ENCODE measurements around the gene SPTBN1.

Gene SPTBN1

DNA sequence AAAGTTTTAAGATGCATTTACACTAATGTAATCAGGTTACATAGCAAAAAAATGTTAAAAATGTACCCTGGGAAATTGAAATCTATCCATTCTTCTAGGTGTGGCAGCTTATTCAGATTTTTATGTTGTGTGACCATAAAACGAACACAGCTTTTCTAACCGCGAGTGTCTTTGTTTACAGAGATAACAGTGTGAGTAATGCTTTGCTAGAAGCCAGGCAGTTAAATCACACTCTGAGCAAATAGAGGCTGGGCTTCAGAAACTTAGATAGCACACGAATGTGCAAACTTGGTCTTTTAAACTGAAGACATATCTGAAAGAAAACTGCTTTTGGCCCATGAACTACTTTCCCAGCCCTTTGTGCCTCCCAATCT is 116.1 kb downstream of the SPTBN1 start:
- H3K4me3 ChIP-seq (ENCODE audit: low read depth, low read length) = no peak overlapping the region
- TF ChIP-seq, protein P1, sequence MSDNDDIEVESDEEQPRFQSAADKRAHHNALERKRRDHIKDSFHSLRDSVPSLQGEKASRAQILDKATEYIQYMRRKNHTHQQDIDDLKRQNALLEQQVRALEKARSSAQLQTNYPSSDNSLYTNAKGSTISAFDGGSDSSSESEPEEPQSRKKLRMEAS (IDR thresholded peaks at IDR 0.05; ENCODE audit: low read depth, low read length) = no peak
- TF ChIP-seq MYC (IDR thresholded peaks at IDR 0.05; ENCODE audit: low read depth, low read length) = no peak
- no peak for TF ChIP-seq POLR2A (IDR thresholded peaks at IDR 0.05; ENCODE audit: extremely low read depth, insufficient read length)
- peak; percentile 57 for DNase-seq (ENCODE audit: low read depth)

DNA sequence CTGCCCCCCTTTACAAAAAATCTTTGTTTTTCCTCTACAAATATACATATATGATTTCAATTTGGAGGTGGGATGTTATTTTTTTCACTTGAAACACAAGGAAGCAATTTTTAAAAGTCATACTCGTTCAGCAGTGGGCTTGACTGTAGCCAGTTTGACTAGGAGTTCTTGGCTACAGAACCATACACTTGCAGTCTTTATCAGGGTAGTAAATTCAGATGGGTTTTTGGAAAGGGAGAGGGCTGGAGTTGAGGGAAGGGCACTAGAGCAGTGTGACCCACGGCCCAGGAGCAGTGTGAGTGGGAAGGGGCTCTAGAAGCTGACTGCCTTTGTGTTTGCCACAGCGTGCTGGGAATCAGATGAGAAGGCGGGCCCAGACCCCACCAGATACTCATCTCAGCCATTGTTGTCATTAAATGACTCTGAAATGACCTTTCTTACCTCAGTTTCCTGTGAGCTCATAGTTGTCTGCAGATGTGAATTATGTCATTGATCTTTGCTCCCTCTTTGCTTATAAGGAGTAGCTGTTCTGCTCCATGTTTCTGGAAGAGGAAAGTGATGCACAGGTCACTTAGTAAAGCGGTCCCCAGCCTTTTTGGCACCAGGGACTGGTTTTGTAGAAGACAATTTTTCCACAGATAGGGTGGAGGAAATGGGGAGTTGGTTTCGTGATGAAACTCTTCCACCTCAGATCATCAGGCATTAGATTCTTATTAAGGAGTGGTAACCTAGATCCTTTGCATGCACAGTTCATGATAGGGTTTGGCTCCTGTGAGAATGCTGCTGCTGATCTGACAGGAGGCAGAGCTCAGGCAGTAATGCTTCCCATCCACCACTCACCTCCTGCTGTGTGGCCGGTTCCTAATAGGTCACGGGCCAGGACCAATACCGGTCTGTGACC is 116.8 kb downstream of the SPTBN1 start:
- no peak for TF ChIP-seq POLR2A (IDR thresholded peaks at IDR 0.05; ENCODE audit: extremely low read depth, insufficient read length)
- TF ChIP-seq, protein P2, sequence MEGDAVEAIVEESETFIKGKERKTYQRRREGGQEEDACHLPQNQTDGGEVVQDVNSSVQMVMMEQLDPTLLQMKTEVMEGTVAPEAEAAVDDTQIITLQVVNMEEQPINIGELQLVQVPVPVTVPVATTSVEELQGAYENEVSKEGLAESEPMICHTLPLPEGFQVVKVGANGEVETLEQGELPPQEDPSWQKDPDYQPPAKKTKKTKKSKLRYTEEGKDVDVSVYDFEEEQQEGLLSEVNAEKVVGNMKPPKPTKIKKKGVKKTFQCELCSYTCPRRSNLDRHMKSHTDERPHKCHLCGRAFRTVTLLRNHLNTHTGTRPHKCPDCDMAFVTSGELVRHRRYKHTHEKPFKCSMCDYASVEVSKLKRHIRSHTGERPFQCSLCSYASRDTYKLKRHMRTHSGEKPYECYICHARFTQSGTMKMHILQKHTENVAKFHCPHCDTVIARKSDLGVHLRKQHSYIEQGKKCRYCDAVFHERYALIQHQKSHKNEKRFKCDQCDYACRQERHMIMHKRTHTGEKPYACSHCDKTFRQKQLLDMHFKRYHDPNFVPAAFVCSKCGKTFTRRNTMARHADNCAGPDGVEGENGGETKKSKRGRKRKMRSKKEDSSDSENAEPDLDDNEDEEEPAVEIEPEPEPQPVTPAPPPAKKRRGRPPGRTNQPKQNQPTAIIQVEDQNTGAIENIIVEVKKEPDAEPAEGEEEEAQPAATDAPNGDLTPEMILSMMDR (IDR thresholded peaks at IDR 0.05; ENCODE audit: low read depth, low read length) = no peak
- no peak for TF ChIP-seq MYC (IDR thresholded peaks at IDR 0.05; ENCODE audit: low read depth, low read length)
- TF ChIP-seq, protein P1 (IDR thresholded peaks at IDR 0.05; ENCODE audit: low read depth, low read length) = no peak
- H3K4me3 ChIP-seq (ENCODE audit: low read depth, low read length) = no peak overlapping the region
- DNase-seq (ENCODE audit: low read depth) = no peak

DNA sequence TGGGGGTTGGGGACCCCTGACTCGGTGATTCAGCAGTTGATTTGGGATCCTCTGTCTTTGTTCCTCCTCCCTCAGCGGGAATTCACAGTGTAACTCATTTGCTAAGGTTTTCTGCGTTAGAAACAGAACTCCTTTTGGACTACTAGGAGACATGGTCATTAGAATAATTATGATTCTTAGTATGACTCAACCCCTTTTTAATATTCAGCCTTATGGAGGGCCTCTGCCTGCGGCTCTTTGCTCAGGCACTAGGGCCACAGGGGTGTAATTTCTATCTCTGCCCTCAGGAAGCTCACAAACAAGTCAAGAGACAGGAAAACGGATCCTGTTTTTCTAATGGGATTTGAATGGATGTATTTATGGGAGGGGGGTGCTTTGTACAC is 117.4 kb downstream of the SPTBN1 start:
- H3K4me3 ChIP-seq (ENCODE audit: low read depth, low read length) = no peak overlapping the region
- no peak for DNase-seq (ENCODE audit: low read depth)
- TF ChIP-seq POLR2A (IDR thresholded peaks at IDR 0.05; ENCODE audit: extremely low read depth, insufficient read length) (no peak), MYC (IDR thresholded peaks at IDR 0.05; ENCODE audit: low read depth, low read length) (no peak)
- TF ChIP-seq, protein P2 (IDR thresholded peaks at IDR 0.05; ENCODE audit: low read depth, low read length) = no peak
- TF ChIP-seq, protein P1 (IDR thresholded peaks at IDR 0.05; ENCODE audit: low read depth, low read length) = no peak

DNA sequence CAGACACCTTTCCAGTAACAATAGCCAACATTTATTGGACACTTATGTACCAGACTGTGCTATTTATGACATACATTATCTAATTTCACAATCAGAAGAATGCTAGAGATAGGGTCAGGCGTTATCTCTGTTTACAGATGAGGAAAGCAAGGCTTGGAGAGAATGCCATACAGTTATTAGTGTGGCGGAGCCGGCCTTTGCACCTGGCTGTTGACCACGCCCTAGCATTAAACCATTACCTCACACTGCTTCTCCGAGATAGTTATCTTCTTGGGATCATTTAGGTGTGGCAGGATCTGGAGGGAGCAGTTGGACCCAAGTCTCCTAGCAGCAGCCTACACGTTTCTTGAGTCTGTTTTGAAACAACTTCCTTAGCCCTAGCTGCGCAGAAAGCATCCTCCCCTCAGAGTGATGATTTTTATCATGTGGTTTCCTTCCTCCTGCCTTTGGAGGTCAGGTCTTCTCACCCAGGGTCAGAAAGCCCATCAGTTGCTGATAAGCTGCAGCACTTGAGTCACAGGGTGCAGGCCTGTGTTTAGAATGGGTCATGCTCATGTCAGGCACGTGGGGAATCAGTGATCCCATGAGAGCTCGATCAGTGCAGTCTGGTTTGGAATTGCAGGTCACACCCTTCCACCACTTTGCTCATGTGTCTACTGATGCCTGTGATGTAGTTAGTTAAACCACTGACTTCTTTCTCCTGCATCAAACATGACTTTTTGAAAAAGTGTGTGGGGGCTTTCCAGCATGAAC is 118.2 kb downstream of the SPTBN1 start:
- peak; percentile 94 for DNase-seq (ENCODE audit: low read depth)
- TF ChIP-seq POLR2A (IDR thresholded peaks at IDR 0.05; ENCODE audit: extremely low read depth, insufficient read length) (no peak), MYC (IDR thresholded peaks at IDR 0.05; ENCODE audit: low read depth, low read length) (peak; percentile 53)
- TF ChIP-seq, protein P1 (IDR thresholded peaks at IDR 0.05; ENCODE audit: low read depth, low read length) = peak; percentile 90
- TF ChIP-seq, protein P2 (IDR thresholded peaks at IDR 0.05; ENCODE audit: low read depth, low read length) = no peak
- peak overlapping the region; percentile 21 for H3K4me3 ChIP-seq (ENCODE audit: low read depth, low read length)

DNA sequence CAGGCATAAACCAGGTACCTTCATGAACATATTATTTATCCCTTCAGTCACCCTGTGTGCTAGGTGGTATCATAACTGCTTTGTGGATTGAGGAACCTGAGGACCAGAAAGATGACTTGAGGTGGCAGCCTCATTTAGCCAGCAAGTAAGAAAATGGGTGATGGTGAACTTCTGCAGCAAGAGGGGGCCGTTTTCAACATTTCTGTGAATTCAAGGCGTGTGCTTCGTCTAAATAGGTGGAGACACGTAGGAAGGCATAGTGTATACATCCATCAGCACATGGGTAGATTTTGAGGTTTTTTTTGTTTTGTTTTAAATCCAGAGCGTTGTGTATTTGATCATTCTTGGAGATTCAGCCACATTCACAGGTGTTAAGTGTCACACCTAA is 118.7 kb downstream of the SPTBN1 start:
- no peak overlapping the region for H3K4me3 ChIP-seq (ENCODE audit: low read depth, low read length)
- TF ChIP-seq MYC (IDR thresholded peaks at IDR 0.05; ENCODE audit: low read depth, low read length) = no peak
- TF ChIP-seq, protein P1 (IDR thresholded peaks at IDR 0.05; ENCODE audit: low read depth, low read length) = no peak
- TF ChIP-seq, protein P2 (IDR thresholded peaks at IDR 0.05; ENCODE audit: low read depth, low read length) = no peak
- no peak for TF ChIP-seq POLR2A (IDR thresholded peaks at IDR 0.05; ENCODE audit: extremely low read depth, insufficient read length)
- peak; percentile 37 for DNase-seq (ENCODE audit: low read depth)
